ENCODE measurements around the gene MID1IP1.

- TF ChIP-seq POLR2A (IDR thresholded peaks at IDR 0.05) (no peak), CTCF (IDR thresholded peaks at IDR 0.05) (no peak), EP300 (IDR thresholded peaks at IDR 0.05) (no peak), POLR2AphosphoS5 (IDR thresholded peaks at IDR 0.05) (no peak)
Observed at GRCh38 chrX:38847206-38847902, 46.1 kb downstream of the MID1IP1 start.
